Peyer's patch (tissue), 4 donors: ENCODE measurements around the gene KAZN. TPM values are rescaled to one million over a fixed set of nuclear protein-coding genes. Genes with fewer than 3 reads are reported as not detected.
A peak's percentile ranks its signal among the peaks of the same experiment; 100 is the strongest.

ENCODE experiments used
- DNase-seq, 3 donors: peaks; one replicate each; pipeline ENCODE4 v3.0.0-alpha.2; 2017 to 2019
- H3K27ac ChIP-seq, 4 donors: fragments of 200-600 bp; sonication (generic); one replicate each; pipeline ENCODE4 v1.5.1; 2016 to 2019
- H3K27me3 ChIP-seq, 2 donors: fragments of 200-600 bp; sonication (generic); one replicate each; pipeline ENCODE4 v1.5.1; 2019
- H3K36me3 ChIP-seq, 3 donors: fragments of 200-600 bp; sonication (generic); one replicate each; pipeline ENCODE4 v1.5.1; 2016 to 2019
- H3K4me1 ChIP-seq, 4 donors: fragments of 200-600 bp; sonication (generic); one replicate each; pipeline ENCODE4 v1.5.1; 2016 to 2019
- H3K4me3 ChIP-seq, 4 donors: fragments of 200-600 bp; sonication (generic); 1 replicate in 3 of 4; 2 replicates in 1 of 4; pipeline ENCODE4 v1.5.1; 2016 to 2019; ENCODE audit warnings: mild to moderate bottlenecking in 1 of 4
- H3K9me3 ChIP-seq, 4 donors: fragments of 200-600 bp; sonication (generic); one replicate each; pipeline ENCODE4 v1.5.1; 2016 to 2019; ENCODE audit warnings: mild to moderate bottlenecking in 1 of 4
- CTCF ChIP-seq, 6 experiments: fragments of 450-650 bp in 4 of 6; fragments of 200-600 bp in 2 of 6; sonication (generic) in 1 of 6; IDR thresholded peaks; one replicate each; pipeline ENCODE4 v1.5.1; 2017 to 2019; ENCODE audit warnings: antibody characterized with exemption in 6 of 6, mild to moderate bottlenecking in 3 of 6, moderate library complexity in 1 of 6
- POLR2A ChIP-seq, 2 donors: fragments of 450-650 bp; IDR thresholded peaks; one replicate each; pipeline ENCODE4 v1.5.1; 2017; ENCODE audit warnings: antibody characterized with exemption in 2 of 2, mild to moderate bottlenecking in 2 of 2, moderate library complexity in 2 of 2
- total RNA-seq, 4 donors: library from RNA; depleted of rRNA; stranded (reverse); fragments of >200 nt; gene quantifications; one replicate each; pipeline ENCODE4 v1.1.0, GENCODE V29; 2016

KAZN gene
- total RNA-seq, 4 donors from 2014 or later: 14.9 to 25.5 (median 21.7) TPM

GRCh38 chr1:14626869-14627607 lies 28.6 kb downstream of the KAZN start:
- no peaks in the 10 kb centered on the region for H3K4me1 ChIP-seq
- peak in 1 of 3 donors; percentile 46 for DNase-seq
- no peak overlapping the region for H3K4me3 ChIP-seq
- peak overlapping the region in 2 of 4 donors; percentile 17 to 21 for H3K27ac ChIP-seq
- no peaks in the 10 kb centered on the region for H3K27me3 ChIP-seq
- TF ChIP-seq CTCF (IDR thresholded peaks at IDR 0.05) (no peak), POLR2A (IDR thresholded peaks at IDR 0.05) (no peak)
- H3K9me3 ChIP-seq: no peaks in the 10 kb centered on the region
- H3K36me3 ChIP-seq: no peaks in the 10 kb centered on the region

- DNase-seq: no peak
- no peaks in the 10 kb centered on the region for H3K36me3 ChIP-seq
- TF ChIP-seq POLR2A (IDR thresholded peaks at IDR 0.05) (no peak), CTCF (IDR thresholded peaks at IDR 0.05) (no peak)
- H3K27me3 ChIP-seq: no peaks in the 10 kb centered on the region
- no peaks in the 10 kb centered on the region for H3K4me1 ChIP-seq
- H3K27ac ChIP-seq: peak overlapping the region in 2 of 4 donors; percentile 17 to 21
- H3K4me3 ChIP-seq: no peak overlapping the region
- no peaks in the 10 kb centered on the region for H3K9me3 ChIP-seq
These were observed 29.4 kb downstream of the KAZN start for GRCh38 chr1:14627608-14628489.

- no peak overlapping the region for H3K27ac ChIP-seq
- H3K9me3 ChIP-seq: no peaks in the 10 kb centered on the region
- no peaks in the 10 kb centered on the region for H3K4me1 ChIP-seq
- H3K27me3 ChIP-seq: no peaks in the 10 kb centered on the region
- no peaks in the 10 kb centered on the region for H3K36me3 ChIP-seq
- H3K4me3 ChIP-seq: no peak overlapping the region
- no peak for DNase-seq
- TF ChIP-seq CTCF (IDR thresholded peaks at IDR 0.05): no peak
- TF ChIP-seq POLR2A (IDR thresholded peaks at IDR 0.05): no peak
These were observed 31.0 kb downstream of the KAZN start for GRCh38 chr1:14629363-14630014.

- Histone ChIP-seq H3K27ac (no peak overlapping the region), H3K9me3 (no peaks in the 10 kb centered on the region)
- TF ChIP-seq POLR2A (IDR thresholded peaks at IDR 0.05): no peak
- TF ChIP-seq CTCF (IDR thresholded peaks at IDR 0.05): no peak
These were observed 32.5 kb downstream of the KAZN start for GRCh38 chr1:14630986-14631385.

GRCh38 chr1:14631421-14631820 lies 32.9 kb downstream of the KAZN start:
- no peaks in the 10 kb centered on the region for H3K9me3 ChIP-seq
- H3K27me3 ChIP-seq: no peaks in the 10 kb centered on the region
- DNase-seq: no peak
- no peak overlapping the region for H3K27ac ChIP-seq
- no peak overlapping the region for H3K4me3 ChIP-seq
- TF ChIP-seq POLR2A (IDR thresholded peaks at IDR 0.05) (no peak), CTCF (IDR thresholded peaks at IDR 0.05) (no peak)
- no peaks in the 10 kb centered on the region for H3K4me1 ChIP-seq
- no peaks in the 10 kb centered on the region for H3K36me3 ChIP-seq

More at GRCh38 chr1:14630986-14631385, 32.5 kb downstream of the KAZN start:
- Histone ChIP-seq H3K36me3 (no peaks in the 10 kb centered on the region), H3K4me3 (no peak overlapping the region), H3K27me3 (no peaks in the 10 kb centered on the region), H3K4me1 (no peaks in the 10 kb centered on the region)
- DNase-seq: no peak
